Measurements from ENCODE around the gene ITPA.

Gene ITPA

DNA sequence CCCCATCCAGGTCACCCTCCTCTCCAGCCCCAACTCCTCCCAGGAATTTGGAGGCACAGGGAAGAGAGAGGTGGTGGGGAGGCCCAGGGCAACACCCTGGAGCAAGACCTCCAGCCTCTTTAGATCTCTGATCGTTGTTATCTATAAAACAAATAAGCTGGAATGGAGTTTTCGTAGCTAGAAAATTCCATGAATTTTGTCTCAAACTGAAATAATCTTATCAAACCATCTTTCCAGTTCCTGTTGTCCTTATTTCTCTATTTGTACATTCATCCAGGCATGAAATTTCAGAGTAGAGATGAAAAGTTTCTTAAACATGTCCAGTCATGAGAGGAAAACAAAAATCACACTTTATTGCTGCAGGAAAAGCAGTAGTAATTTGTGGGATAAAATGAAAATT is 35.9 kb downstream of the ITPA start:
- H3K27ac ChIP-seq = no peak overlapping the region
- TF ChIP-seq, protein P1, sequence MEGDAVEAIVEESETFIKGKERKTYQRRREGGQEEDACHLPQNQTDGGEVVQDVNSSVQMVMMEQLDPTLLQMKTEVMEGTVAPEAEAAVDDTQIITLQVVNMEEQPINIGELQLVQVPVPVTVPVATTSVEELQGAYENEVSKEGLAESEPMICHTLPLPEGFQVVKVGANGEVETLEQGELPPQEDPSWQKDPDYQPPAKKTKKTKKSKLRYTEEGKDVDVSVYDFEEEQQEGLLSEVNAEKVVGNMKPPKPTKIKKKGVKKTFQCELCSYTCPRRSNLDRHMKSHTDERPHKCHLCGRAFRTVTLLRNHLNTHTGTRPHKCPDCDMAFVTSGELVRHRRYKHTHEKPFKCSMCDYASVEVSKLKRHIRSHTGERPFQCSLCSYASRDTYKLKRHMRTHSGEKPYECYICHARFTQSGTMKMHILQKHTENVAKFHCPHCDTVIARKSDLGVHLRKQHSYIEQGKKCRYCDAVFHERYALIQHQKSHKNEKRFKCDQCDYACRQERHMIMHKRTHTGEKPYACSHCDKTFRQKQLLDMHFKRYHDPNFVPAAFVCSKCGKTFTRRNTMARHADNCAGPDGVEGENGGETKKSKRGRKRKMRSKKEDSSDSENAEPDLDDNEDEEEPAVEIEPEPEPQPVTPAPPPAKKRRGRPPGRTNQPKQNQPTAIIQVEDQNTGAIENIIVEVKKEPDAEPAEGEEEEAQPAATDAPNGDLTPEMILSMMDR (IDR thresholded peaks at IDR 0.05) = no peak
- no peak overlapping the region for H3K4me3 ChIP-seq
- DNase-seq (ENCODE audit: low spot score) = no peak

DNA sequence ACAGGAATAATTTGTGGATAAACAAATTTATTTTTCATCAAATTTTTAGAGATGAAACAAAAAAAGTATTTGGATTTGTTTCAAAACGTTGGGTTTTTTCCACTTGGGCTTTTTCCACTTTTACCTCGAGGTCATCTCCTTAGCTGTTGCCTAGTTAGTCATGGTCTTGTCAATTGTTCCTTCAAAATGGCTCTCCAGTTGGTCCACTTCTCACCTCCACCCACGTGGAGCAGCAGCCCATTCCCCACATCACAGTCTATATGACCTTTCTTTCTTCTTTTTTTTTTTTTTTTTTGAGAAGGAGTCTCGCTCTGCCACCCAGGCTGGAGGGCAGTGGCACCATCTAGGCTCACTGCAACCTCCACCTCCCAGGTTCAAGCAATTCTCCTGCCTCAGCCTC is 36.4 kb downstream of the ITPA start:
- no peak overlapping the region for H3K4me3 ChIP-seq
- TF ChIP-seq, protein P1 (IDR thresholded peaks at IDR 0.05) = no peak
- no peak for DNase-seq (ENCODE audit: low spot score)
- H3K27ac ChIP-seq = no peak overlapping the region

DNA sequence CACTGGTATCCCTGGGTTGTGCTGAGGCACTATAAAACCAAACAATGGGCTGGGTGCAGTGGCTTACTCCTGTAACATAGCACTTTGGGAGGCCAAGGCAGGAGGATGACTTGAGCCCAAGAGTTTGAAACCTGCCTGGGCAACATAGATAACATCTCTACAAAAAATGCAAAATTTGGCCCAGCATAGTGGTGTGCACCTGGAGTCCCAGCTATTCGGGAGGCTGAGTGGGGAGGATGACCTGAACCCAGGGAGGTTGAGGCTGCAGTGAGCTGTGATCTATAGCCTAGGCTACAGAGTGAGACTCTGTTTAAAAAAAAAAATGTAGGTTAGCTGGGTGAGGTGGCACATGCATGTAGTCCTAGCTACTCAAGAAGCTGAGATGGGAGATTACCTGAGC is 37.4 kb downstream of the ITPA start:
- Histone ChIP-seq H3K27ac (no peak overlapping the region), H3K4me3 (no peak overlapping the region)
- TF ChIP-seq, protein P1 (IDR thresholded peaks at IDR 0.05) = no peak
- no peak for DNase-seq (ENCODE audit: low spot score)

DNA sequence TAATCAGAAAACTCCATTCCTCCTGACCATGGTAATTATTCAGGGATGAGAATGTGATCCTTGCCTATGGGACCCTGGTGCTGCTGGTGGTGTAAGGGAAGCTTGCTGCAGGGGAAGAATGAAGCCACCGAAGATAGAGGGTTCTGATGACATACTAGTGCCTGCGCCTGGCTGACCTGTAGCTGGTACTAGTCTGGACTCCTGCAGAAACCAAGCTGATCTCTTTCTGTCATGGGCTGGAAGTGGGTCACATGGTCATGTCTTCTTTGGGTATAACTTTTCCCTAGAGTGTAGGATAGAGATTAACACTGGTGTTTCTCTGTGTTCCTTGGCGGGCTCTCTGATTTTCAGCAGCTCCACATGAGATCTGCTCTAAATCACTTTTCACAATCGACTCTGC is 38.3 kb downstream of the ITPA start:
- TF ChIP-seq, protein P1 (IDR thresholded peaks at IDR 0.05) = no peak
- no peak for DNase-seq (ENCODE audit: low spot score)
- Histone ChIP-seq H3K4me3 (no peak overlapping the region), H3K27ac (no peak overlapping the region)

DNA sequence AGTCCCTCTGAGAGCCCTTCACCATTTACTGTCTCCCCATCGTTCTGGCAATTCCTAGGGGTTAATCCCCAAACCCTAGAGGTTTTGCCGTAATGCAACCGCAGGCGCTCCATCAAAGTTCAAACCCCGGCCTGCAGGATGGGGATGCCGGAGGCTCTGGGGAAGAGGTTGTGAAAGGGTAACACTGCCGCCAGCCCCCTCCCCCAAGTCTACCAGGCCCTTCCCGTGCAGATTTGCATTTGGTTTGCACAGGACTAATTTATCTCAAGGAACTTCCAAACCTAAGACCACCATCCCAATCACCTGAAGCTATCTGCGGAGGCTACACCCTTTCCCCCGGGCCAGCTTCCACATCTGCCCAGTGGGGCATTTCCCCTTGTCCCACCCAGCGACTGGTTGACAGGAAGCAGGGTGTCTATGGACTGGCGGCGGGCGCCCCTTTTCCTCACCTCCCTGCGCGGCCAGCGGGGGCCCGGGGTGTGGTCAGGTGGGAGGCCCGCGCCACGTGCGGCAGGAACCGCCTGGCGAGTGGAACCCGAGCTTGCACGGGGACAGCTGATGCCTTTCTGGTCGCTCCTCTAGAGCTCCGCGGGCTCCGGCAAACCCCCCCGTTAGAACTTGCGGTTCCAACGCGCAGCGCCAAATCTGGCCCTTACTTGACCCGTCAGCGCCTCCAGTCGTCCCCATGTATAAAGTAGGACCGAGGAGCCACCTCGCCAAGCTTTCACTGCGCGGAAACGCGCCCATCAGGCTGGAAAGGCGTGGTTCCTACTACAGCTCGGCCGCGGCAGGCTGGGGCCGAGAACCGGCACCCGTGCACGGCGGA is 39.1 kb downstream of the ITPA start:
- no peak for DNase-seq (ENCODE audit: low spot score)
- TF ChIP-seq, protein P1 (IDR thresholded peaks at IDR 0.05) = no peak
- Histone ChIP-seq H3K27ac (no peak overlapping the region), H3K4me3 (peak overlapping the region; percentile 56)

DNA sequence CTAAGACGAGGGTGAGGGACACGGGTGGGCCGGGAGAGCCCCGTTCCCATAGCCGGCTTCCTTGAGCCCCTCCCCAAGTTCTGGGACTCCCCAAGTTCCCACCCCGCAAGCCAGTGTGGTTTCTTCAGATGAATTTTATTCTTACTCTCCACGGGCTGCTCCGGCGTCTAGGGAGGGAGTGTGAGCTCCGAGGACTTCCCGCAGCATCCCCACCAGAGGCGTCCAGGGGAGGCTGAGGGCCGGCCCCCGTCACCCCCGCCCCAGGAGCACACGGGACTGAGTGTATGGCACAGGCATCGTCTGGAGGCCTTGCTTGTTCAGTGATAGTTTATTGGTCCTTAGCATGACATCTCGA is 39.7 kb downstream of the ITPA start:
- Histone ChIP-seq H3K27ac (no peak overlapping the region), H3K4me3 (peak overlapping the region; percentile 56)
- DNase-seq (ENCODE audit: low spot score) = no peak
- TF ChIP-seq, protein P1 (IDR thresholded peaks at IDR 0.05) = no peak

DNA sequence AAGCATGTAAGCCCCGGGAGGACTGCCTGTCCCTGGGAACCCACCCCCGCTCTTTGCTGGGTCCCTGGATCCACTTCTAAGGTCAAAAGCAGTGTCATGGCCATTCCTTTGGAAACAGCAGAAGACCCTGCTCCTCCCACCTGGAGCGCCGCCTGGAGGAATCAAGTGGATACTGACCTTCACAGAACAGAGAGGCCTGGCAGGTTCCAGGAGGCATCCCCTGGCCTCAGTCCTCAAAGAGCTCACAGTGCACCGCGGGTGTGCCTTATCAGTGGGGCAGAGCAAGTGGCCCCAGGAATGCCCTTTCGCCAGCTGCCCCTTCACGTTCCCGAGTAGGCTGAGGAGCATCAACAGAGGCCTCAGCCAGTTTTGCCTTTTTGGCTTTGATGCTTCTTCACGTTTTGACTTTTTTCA is 40.8 kb downstream of the ITPA start:
- no peak for DNase-seq (ENCODE audit: low spot score)

More for the DNA sequence above, 40.8 kb downstream of the ITPA start:
- Histone ChIP-seq H3K27ac (no peak overlapping the region), H3K4me3 (no peak overlapping the region)
- TF ChIP-seq, protein P1 (IDR thresholded peaks at IDR 0.05) = no peak

Measured in coronary artery (tissue), 2 donors.